ENCODE results near the gene DIPK1B. TPM values are rescaled to one million over a fixed set of nuclear protein-coding genes. Genes with fewer than 3 reads are reported as not detected.
"Not testable (repeated sequence)": the region's sequence is repeated elsewhere in the genome, so short reads cannot be mapped to it uniquely, and the experiment has no call there.

Gene DIPK1B
- total RNA-seq, 2 experiments from 2014 or later = 0.21 to 0.25 TPM

- H3K27ac Mint-ChIP-seq; H3K4me3 Mint-ChIP-seq; H3K4me1 Mint-ChIP-seq; intact Hi-C loops (cut with DNase I, micrococcal nuclease); H3K36me3 Mint-ChIP-seq (ENCODE audit: low read depth); H3K9me3 Mint-ChIP-seq (ENCODE audit: low read depth); H3K27me3 Mint-ChIP-seq: not testable (repeated sequence)
- ChIA-PET CTCF (interaction anchor here (0.7 to 1.6 kb wide), 3 partner anchors 10 to 1257 kb away, joined by 3 to 4 read pairs (median 4); no protein-coding TSS in a partner anchor), POLR2A (interaction anchor here (0.6 kb wide), 1 partner anchor 10 kb away, joined by 3 read pairs; no protein-coding TSS in a partner anchor)
- ATAC-seq = peak; percentile 34
- DNase-seq = peak; percentile 58
Measured at GRCh38 chr9:136760834-136761544, 48.6 kb downstream of the DIPK1B start.

DNA sequence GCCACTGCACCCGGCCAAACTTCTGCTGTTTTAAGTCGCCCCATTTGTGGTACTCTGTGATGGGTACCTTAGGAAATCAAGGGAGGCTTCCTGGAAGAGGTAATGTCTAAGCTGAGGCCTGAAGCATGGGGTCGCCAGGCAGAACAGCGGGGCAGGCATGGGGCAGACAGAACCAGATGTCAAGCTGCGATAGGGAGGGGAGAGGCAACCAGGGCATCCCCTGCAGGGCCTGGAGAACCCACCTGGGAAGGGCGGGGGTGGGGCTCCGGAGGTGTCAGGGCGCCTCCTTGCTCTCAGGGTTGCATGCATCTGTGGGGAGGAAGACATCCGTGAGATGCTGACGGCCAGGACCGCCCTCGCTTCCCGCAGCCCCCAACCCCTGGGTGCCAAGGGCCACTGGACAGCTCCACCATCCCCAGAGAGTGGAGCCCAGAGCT is 49.2 kb downstream of the DIPK1B start:
- POLR2A ChIA-PET = interaction anchor here (0.6 kb wide), 1 partner anchor 10 kb away, joined by 3 read pairs; no protein-coding TSS in a partner anchor
- no peaks in the 10 kb centered on the region for H3K36me3 Mint-ChIP-seq (ENCODE audit: low read depth)

GRCh38 chr9:136762221-136762691 is 49.9 kb downstream of the DIPK1B start:
- H3K4me3 Mint-ChIP-seq = no peak overlapping the region
- intact Hi-C loops (cut with DNase I, micrococcal nuclease) = no loop called here
- peaks cover 12% of the 10 kb centered on the region for H3K4me1 Mint-ChIP-seq
- no peak overlapping the region for H3K27ac Mint-ChIP-seq
- H3K9me3 Mint-ChIP-seq (ENCODE audit: low read depth) = no peaks in the 10 kb centered on the region
- POLR2A ChIA-PET = no interaction called here
- peaks cover 6% of the 10 kb centered on the region for H3K27me3 Mint-ChIP-seq
- ATAC-seq = no peak
- CTCF ChIA-PET = no interaction called here
- H3K36me3 Mint-ChIP-seq (ENCODE audit: low read depth) = no peaks in the 10 kb centered on the region
- DNase-seq = no peak

More for the DNA sequence above, 49.2 kb downstream of the DIPK1B start:
- Mint-ChIP-seq H3K4me1 (peaks cover 5% of the 10 kb centered on the region), H3K9me3 (ENCODE audit: low read depth) (no peaks in the 10 kb centered on the region), H3K27me3 (peaks cover 2% of the 10 kb centered on the region), H3K4me3 (no peak overlapping the region), H3K27ac (no peak overlapping the region)
- no peak for DNase-seq
- intact Hi-C loops (cut with DNase I, micrococcal nuclease) = no loop called here
- no peak for ATAC-seq
- CTCF ChIA-PET = no interaction called here

- DNase-seq = peak; percentile 77
- Mint-ChIP-seq H3K4me1 (peaks cover 17% of the 10 kb centered on the region), H3K4me3 (no peak overlapping the region), H3K27me3 (peaks cover 9% of the 10 kb centered on the region), H3K9me3 (ENCODE audit: low read depth) (no peaks in the 10 kb centered on the region), H3K36me3 (ENCODE audit: low read depth) (no peaks in the 10 kb centered on the region), H3K27ac (no peak overlapping the region)
- CTCF ChIA-PET = no interaction called here
- peak; percentile 26 for ATAC-seq
- intact Hi-C loops (cut with DNase I, micrococcal nuclease) = no loop called here
- POLR2A ChIA-PET = no interaction called here
Measured at GRCh38 chr9:136762915-136763648, 50.7 kb downstream of the DIPK1B start.

DNA sequence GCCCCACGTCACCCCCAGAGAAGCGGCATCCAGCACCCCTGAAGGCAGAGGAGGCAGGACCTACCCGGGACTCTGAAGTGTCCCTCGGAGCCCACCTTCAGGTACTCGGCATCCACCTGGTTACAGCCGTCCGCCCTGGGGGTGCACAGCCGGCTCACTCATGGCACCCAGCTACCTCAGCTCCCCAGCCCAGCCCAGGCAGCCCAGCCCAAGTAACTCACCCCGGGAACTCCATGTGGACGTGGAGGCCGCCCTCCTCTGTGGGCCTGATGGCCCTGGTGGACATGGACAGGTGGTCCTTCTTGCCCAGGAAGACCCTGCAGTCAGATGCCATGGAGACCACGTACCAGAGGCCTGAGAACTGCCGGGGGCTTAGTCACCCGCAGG is 51.3 kb downstream of the DIPK1B start:
- intact Hi-C loops (cut with DNase I, micrococcal nuclease) = no loop called here

DNA sequence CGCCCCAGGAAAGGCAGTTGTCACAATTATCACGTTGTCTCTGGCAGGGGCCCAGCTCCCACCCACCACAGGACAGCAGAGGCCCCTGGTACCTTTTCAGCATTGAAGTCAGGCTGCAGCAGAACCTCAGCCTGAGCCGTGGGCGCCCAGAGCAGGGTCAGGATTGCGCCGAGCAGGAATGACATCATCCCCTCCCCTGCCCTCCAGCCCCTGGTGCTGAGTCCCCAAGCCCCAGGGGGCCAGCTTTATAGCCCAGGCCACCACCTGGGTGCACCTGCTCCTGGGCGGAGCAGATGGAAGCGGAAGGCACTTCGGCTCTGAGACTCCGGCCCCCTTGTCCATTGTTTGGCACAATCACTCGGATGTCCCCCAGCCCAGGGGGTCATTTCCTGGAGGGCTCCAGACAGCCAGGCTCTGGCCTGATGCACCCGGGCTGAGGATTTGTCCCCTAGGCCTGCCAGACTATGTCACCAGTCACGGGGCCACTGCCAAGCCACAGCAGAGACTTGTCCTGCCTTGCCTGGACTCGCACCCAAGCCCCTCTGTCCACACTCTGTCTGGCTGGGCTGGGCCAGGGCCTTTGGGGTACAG is 52.0 kb downstream of the DIPK1B start, which contains the start of gene LCN15:
TSS of gene LCN15 (minus strand) at position 218 of the 591 bp plus-strand sequence. CDS start at position 188, 30 bp downstream.
- no peak within 1 kb of the TSS for H3K4me3 Mint-ChIP-seq
- CTCF ChIA-PET = no interaction called here
- H3K27ac Mint-ChIP-seq = no peak within 1 kb of the TSS
- peaks cover 17% of the 10 kb centered on the region for H3K4me1 Mint-ChIP-seq
- intact Hi-C loops (cut with DNase I, micrococcal nuclease) = no loop called here
- no peaks in the 10 kb centered on the region for H3K9me3 Mint-ChIP-seq (ENCODE audit: low read depth)
- no peak for DNase-seq
- no peaks in the 10 kb centered on the region for H3K36me3 Mint-ChIP-seq (ENCODE audit: low read depth)
- no peak for ATAC-seq
- H3K27me3 Mint-ChIP-seq = peaks cover 9% of the 10 kb centered on the region
- POLR2A ChIA-PET = no interaction called here

More for the DNA sequence above, 51.3 kb downstream of the DIPK1B start:
- H3K27me3 Mint-ChIP-seq = peaks cover 9% of the 10 kb centered on the region
- no peaks in the 10 kb centered on the region for H3K36me3 Mint-ChIP-seq (ENCODE audit: low read depth)
- ATAC-seq (no peak), DNase-seq (no peak)
- POLR2A ChIA-PET = no interaction called here
- H3K9me3 Mint-ChIP-seq (ENCODE audit: low read depth) = no peaks in the 10 kb centered on the region
- no peak overlapping the region for H3K27ac Mint-ChIP-seq
- H3K4me1 Mint-ChIP-seq = peaks cover 17% of the 10 kb centered on the region
- no peak overlapping the region for H3K4me3 Mint-ChIP-seq
- CTCF ChIA-PET = interaction anchor here (0.5 kb wide), 1 partner anchor 29 kb away, joined by 3 read pairs; no protein-coding TSS in a partner anchor

DNA sequence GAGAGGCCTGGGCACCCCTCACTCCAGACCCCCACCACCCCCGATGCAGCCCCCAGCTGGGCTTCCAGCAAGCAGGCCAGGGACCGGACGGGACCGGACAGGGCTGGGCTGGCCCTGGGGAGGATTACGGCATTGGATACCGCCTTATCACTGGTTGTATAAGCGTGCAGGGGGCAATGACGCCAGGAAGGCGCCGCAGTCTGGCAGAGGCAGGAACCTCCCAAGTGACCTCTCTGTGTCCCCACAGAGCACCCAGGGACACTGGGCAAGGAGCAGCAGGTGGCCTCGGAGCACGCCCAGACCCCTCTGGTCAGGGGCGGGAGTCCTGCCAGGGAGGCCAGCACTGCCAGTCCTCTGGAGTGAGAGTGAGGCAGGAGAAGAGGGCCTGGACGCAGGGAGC is 52.7 kb downstream of the DIPK1B start:
- Mint-ChIP-seq H3K36me3 (ENCODE audit: low read depth) (no peaks in the 10 kb centered on the region), H3K4me3 (no peak overlapping the region), H3K27me3 (peaks cover 9% of the 10 kb centered on the region), H3K9me3 (ENCODE audit: low read depth) (no peaks in the 10 kb centered on the region), H3K4me1 (peaks cover 19% of the 10 kb centered on the region), H3K27ac (no peak overlapping the region)
- intact Hi-C loops (cut with DNase I, micrococcal nuclease) = no loop called here
- CTCF ChIA-PET = interaction anchor here (0.6 kb wide), 1 partner anchor 24 kb away, joined by 3 read pairs; no protein-coding TSS in a partner anchor
- DNase-seq (no peak), ATAC-seq (no peak)
- POLR2A ChIA-PET = no interaction called here

DNA sequence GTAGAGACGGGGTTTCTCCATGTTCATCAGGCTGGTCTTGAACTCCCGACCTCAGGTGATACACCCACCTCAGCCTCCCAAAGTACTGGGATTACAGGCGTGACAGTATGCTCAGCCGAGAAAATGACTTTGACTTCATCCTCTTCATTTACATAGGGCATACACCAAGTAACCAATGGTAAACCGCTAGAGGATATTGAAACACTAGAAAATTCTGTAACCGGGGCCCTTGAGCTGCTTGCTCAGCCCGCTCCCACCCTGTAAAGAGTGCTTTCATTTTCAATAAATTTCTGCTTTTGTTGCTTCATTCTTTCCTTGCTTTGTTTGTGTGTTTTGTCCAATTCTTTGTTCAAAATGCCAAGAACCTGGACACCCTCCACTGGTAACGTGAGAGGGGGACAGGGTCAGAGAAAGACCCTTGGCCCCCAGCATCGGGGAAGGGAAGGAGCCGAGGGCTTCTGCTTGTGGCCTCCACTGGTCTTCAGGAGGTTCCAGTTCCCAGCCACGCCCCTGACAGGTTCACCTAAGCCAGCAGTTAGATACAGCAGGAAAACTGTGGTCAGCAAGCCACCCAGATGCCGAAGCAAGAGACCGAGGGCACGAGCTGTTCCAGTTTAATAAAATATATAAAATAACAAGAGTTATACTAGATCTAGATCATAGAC is 53.5 kb downstream of the DIPK1B start:
- intact Hi-C loops (cut with DNase I, micrococcal nuclease) = loop anchor here in 1 of 2 experiments (1.0 kb wide), 2 partner anchors 16 to 18 kb away; no protein-coding TSS in a partner anchor
- H3K4me3 Mint-ChIP-seq; H3K27ac Mint-ChIP-seq; POLR2A ChIA-PET; H3K27me3 Mint-ChIP-seq; ATAC-seq; H3K9me3 Mint-ChIP-seq (ENCODE audit: low read depth); H3K36me3 Mint-ChIP-seq (ENCODE audit: low read depth); DNase-seq: not testable (repeated sequence)
- H3K4me1 Mint-ChIP-seq = peaks cover 19% of the 10 kb centered on the region
- CTCF ChIA-PET = interaction anchor here (0.6 to 1.6 kb wide), 7 partner anchors 12 to 318 kb away, joined by 3 to 10 read pairs (median 4); no protein-coding TSS in a partner anchor

- H3K9me3 Mint-ChIP-seq (ENCODE audit: low read depth); H3K27me3 Mint-ChIP-seq; H3K4me3 Mint-ChIP-seq; POLR2A ChIA-PET; H3K36me3 Mint-ChIP-seq (ENCODE audit: low read depth): not testable (repeated sequence)
- intact Hi-C loops (cut with DNase I, micrococcal nuclease) = loop anchor here in 1 of 2 experiments (1.0 kb wide), 2 partner anchors 16 to 18 kb away; no protein-coding TSS in a partner anchor
- CTCF ChIA-PET = interaction anchor here (0.7 to 2.8 kb wide), 9 partner anchors 8 to 490 kb away, joined by 3 to 19 read pairs (median 4); partner anchors contain the start of gene LCN8
- DNase-seq (peak; percentile 87), ATAC-seq (peak; percentile 53)
- Mint-ChIP-seq H3K4me1 (peaks cover 19% of the 10 kb centered on the region), H3K27ac (peak overlapping the region; percentile 44)
Measured at GRCh38 chr9:136766410-136767120, 54.2 kb downstream of the DIPK1B start.

GRCh38 chr9:136769710-136770191 is 57.4 kb downstream of the DIPK1B start:
- ChIA-PET CTCF (interaction anchor here (0.6 to 2.8 kb wide), 3 partner anchors 8 to 735 kb away, joined by 3 to 19 read pairs (median 3); no protein-coding TSS in a partner anchor), POLR2A (interaction anchor here (0.5 to 0.6 kb wide), 2 partner anchors 229 to 277 kb away, joined by 3 to 4 read pairs; no protein-coding TSS in a partner anchor)
- DNase-seq (peak; percentile 82), ATAC-seq (peak; percentile 84)
- Mint-ChIP-seq H3K9me3 (ENCODE audit: low read depth) (peaks cover 8% of the 10 kb centered on the region), H3K4me1 (peaks cover 19% of the 10 kb centered on the region), H3K36me3 (ENCODE audit: low read depth) (no peaks in the 10 kb centered on the region), H3K27me3 (peaks cover 7% of the 10 kb centered on the region), H3K27ac (no peak overlapping the region), H3K4me3 (no peak overlapping the region)
- intact Hi-C loops (cut with DNase I, micrococcal nuclease) = loop anchor here in 1 of 2 experiments (1.0 kb wide), 1 partner anchor 15 kb away; no protein-coding TSS in a partner anchor

All from activated CD4-positive, alpha-beta T cell treated with anti-CD3 and anti-CD28 coated beads for 36 hours (primary cell).